ENCODE data around the gene GSTO1. TPM values are rescaled to one million over a fixed set of nuclear protein-coding genes. Genes with fewer than 3 reads are reported as not detected.

The GSTO1 gene
- total RNA-seq, 1 donor from 2014 or later = 85.9 TPM

DNA sequence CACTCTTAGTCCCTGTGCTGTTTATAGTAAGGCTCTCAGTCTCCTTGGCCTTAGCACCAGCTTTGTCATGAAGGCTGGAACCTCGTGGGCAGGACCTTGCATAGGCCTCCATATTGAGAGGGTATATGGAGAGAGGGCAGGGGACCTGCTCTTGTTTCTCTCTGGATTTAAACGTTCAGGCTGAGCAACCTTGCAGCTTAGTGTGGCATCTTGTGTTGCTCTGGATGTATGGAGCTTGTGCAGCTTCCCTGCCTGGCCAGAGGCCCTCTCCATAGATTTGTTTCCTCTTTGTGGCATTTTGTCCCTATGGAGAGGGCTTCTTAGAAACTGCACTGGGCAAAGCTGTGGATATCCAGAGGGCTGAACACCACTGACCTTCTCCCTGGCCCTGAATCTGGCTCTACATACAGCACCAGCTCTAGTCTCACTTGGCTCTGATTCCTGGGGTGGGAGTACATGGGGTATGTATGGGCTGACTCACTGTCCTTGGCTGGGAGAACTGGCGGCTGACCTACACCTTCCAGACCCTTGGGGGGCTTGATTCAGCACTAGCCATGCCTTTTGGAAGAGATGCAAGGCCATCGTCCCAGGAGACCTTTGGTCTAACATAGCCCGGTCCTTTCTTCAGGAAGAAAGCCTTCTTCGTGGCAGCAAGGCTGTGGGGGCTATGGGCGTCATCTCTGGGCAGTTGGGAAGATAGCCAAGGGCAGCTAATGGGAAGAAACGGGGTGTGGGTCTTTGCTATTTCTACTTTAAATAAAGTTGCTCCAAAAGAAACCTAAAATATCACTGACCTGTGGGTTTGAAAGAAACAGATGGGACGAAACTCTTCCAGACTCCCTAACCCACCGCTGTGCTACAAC, 53.1 kb downstream of the GSTO1 start:
- TF ChIP-seq, protein P1, sequence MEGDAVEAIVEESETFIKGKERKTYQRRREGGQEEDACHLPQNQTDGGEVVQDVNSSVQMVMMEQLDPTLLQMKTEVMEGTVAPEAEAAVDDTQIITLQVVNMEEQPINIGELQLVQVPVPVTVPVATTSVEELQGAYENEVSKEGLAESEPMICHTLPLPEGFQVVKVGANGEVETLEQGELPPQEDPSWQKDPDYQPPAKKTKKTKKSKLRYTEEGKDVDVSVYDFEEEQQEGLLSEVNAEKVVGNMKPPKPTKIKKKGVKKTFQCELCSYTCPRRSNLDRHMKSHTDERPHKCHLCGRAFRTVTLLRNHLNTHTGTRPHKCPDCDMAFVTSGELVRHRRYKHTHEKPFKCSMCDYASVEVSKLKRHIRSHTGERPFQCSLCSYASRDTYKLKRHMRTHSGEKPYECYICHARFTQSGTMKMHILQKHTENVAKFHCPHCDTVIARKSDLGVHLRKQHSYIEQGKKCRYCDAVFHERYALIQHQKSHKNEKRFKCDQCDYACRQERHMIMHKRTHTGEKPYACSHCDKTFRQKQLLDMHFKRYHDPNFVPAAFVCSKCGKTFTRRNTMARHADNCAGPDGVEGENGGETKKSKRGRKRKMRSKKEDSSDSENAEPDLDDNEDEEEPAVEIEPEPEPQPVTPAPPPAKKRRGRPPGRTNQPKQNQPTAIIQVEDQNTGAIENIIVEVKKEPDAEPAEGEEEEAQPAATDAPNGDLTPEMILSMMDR (conservative IDR thresholded peaks at IDR 0.05) = no peak
- H3K4me1 Mint-ChIP-seq = peaks cover 24% of the 10 kb centered on the region
- no peak overlapping the region for H3K27ac Mint-ChIP-seq (ENCODE audit: unreplicated experiment)
- no peaks in the 10 kb centered on the region for H3K36me3 Mint-ChIP-seq (ENCODE audit: low read depth)
- DNase-seq (ENCODE audit: low read depth, low spot score) = no peak
- no peak overlapping the region for H3K4me3 Mint-ChIP-seq
- peaks cover 6% of the 10 kb centered on the region for H3K9me3 Mint-ChIP-seq
- H3K27me3 Mint-ChIP-seq (ENCODE audit: low read depth) = peaks cover 4% of the 10 kb centered on the region

DNA sequence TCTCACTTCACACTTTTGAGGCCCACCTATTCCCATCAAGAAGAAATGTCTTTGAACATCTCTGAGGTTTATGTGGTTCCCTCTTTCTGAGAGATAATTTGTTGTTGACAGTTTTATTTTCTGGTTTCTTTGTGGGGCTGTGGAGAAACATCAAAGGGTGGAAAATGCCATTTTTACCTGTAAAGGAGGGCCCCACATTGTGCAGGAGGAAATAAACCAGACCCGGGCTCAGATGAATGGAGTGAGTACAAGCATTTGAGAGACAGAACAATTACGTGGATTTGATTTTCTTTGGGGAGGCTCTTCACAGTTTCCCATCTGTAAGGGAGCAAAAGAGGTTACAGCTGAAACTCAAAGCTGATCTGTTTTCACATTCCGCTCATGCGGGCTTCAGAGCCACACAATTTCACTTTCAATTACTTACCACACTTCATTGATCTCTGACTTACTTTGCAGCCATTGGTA, 53.8 kb downstream of the GSTO1 start:
- TF ChIP-seq, protein P1 (conservative IDR thresholded peaks at IDR 0.05) = no peak
- no peak overlapping the region for H3K4me3 Mint-ChIP-seq
- peaks cover 4% of the 10 kb centered on the region for H3K27me3 Mint-ChIP-seq (ENCODE audit: low read depth)
- H3K27ac Mint-ChIP-seq (ENCODE audit: unreplicated experiment) = no peak overlapping the region
- H3K4me1 Mint-ChIP-seq = peaks cover 24% of the 10 kb centered on the region
- DNase-seq (ENCODE audit: low read depth, low spot score) = no peak
- H3K9me3 Mint-ChIP-seq = peaks cover 3% of the 10 kb centered on the region
- H3K36me3 Mint-ChIP-seq (ENCODE audit: low read depth) = no peaks in the 10 kb centered on the region

DNA sequence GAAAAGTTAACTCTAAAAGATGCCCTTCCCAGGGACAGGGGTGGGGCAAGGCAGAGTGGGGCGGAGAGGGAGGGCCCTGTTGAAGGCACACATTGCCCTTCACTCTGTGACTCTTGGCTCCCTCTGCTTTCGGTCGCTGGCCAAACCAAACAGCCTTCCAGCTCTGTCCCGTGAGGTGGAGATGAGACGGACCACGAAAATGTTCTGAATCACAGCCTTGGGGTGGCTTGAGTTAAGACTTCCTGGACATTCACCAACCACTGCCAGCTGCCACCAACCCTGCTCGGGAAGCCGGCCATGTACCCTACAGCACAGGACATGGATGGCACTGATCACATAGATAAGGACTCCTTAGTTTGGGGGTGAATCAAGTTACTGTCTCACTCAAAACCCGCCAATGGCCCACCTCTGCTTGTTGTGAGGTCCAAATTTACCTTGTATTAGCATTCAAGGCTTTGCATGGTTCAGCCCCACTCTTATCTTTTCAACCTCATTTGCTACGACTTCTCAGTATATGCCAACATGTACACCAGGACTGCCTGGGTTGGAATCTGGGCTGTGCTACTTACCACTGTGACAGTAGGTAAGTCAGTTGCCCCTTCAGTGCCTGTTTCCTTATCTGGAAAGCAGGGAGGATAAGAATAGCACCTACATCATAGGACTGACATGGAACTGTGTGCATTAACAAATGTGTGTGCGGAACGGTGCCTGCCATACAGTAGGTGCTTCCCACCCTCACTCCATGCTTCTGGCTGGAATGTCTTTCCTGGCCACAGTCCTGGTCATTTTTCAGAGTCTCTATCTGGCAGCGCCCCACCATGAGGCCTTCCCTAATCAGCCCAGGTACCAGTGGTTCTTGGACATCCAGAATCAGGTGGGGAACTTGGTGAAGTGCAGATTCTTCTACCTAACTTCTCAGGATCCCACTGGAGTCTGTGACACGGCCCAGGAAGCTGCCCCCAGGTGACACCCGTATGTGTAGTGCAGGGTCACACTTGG, 55.6 kb downstream of the GSTO1 start:
- H3K4me1 Mint-ChIP-seq = peaks cover 24% of the 10 kb centered on the region
- DNase-seq (ENCODE audit: low read depth, low spot score) = no peak
- TF ChIP-seq, protein P1 (conservative IDR thresholded peaks at IDR 0.05) = no peak
- peaks cover 4% of the 10 kb centered on the region for H3K27me3 Mint-ChIP-seq (ENCODE audit: low read depth)
- no peak overlapping the region for H3K4me3 Mint-ChIP-seq
- H3K36me3 Mint-ChIP-seq (ENCODE audit: low read depth) = no peaks in the 10 kb centered on the region
- no peak overlapping the region for H3K27ac Mint-ChIP-seq (ENCODE audit: unreplicated experiment)
- H3K9me3 Mint-ChIP-seq = no peaks in the 10 kb centered on the region

DNA sequence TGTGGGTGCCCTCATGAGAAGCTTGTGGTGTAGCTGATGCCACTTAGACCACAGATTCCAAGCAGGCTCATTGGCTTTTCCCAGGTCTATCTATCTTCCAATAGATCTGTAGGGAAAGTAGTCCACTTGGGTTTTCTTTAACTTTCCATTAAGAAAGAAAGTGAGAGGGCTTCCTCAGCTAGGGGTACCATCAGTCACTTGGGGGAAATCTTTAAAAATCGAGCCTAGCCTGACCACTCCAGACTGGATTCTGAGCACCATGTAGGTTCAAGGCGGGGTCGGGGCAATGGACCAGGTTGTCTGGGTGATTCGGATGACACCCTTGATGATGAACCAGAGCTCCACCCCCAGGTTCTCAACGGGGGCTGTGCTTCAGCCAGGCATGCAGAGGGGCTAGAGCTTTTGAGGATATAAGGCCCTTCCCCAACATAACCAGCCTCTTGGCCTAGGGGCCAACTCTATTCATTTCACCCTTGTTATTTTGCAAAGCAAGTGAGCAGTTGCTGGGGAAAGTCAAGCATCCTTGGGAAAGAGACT, 56.6 kb downstream of the GSTO1 start:
- TF ChIP-seq, protein P1 (conservative IDR thresholded peaks at IDR 0.05) = no peak
- peaks cover 19% of the 10 kb centered on the region for H3K4me1 Mint-ChIP-seq
- H3K4me3 Mint-ChIP-seq = no peak overlapping the region
- no peaks in the 10 kb centered on the region for H3K27me3 Mint-ChIP-seq (ENCODE audit: low read depth)
- no peak overlapping the region for H3K27ac Mint-ChIP-seq (ENCODE audit: unreplicated experiment)
- no peak for DNase-seq (ENCODE audit: low read depth, low spot score)
- H3K36me3 Mint-ChIP-seq (ENCODE audit: low read depth) = no peaks in the 10 kb centered on the region
- H3K9me3 Mint-ChIP-seq = no peaks in the 10 kb centered on the region
